Liver (tissue), 9 donors: ENCODE data around the gene VSIR. TPM values are rescaled to one million over a fixed set of nuclear protein-coding genes. Genes with fewer than 3 reads are reported as not detected.

Source experiments
- DNase-seq: peaks from one replicate; pipeline ENCODE4 v3.0.0-alpha.2; 2017; ENCODE audit warnings: low spot score
- H3K27ac ChIP-seq, 2 donors: one replicate each; pipeline ENCODE4 v1.7.0; 2013; ENCODE audit warnings: inconsistent platforms in 2 of 2, low read length in 2 of 2, control low read depth in 1 of 2, low read depth in 1 of 2, mild to moderate bottlenecking in 1 of 2
- H3K27me3 ChIP-seq, 4 donors: one replicate each; pipeline versions ENCODE4 v1.6.1 to v1.7.0; 2013; ENCODE audit warnings: low read length in 3 of 4, inconsistent platforms in 1 of 4, mild to moderate bottlenecking in 1 of 4, moderate library complexity in 1 of 4; ENCODE audit not compliant: control insufficient read depth in 4 of 4, insufficient read depth in 4 of 4
- H3K36me3 ChIP-seq, 4 donors: one replicate each; pipeline versions ENCODE4 v1.6.1 to v1.7.0; 2013; ENCODE audit warnings: low read length in 3 of 4, mild to moderate bottlenecking in 3 of 4, low read depth in 1 of 4, moderate library complexity in 1 of 4; ENCODE audit not compliant: control insufficient read depth in 4 of 4, insufficient read depth in 3 of 4
- H3K4me1 ChIP-seq, 4 donors: one replicate each; pipeline versions ENCODE4 v1.6.1 to v1.7.0; 2013; ENCODE audit warnings: low read length in 3 of 4, mild to moderate bottlenecking in 3 of 4, moderate library complexity in 1 of 4; ENCODE audit not compliant: control insufficient read depth in 4 of 4, insufficient read depth in 4 of 4
- H3K4me3 ChIP-seq, 3 donors: one replicate each; pipeline versions ENCODE4 v1.6.1 to v1.7.0; 2013; ENCODE audit warnings: low read length in 3 of 3, control low read depth in 1 of 3, low read depth in 1 of 3, mild to moderate bottlenecking in 1 of 3
- H3K9ac ChIP-seq, 2 donors: one replicate each; pipeline ENCODE4 v1.7.0; 2013; ENCODE audit warnings: low read length in 2 of 2, mild to moderate bottlenecking in 2 of 2, moderate library complexity in 2 of 2, control low read depth in 1 of 2, low read depth in 1 of 2
- H3K9me3 ChIP-seq, 4 donors: one replicate each; pipeline versions ENCODE4 v1.6.1 to v1.7.0; 2013; ENCODE audit warnings: low read length in 3 of 4; ENCODE audit not compliant: control insufficient read depth in 4 of 4
- ATF3 ChIP-seq: IDR thresholded peaks from 2 replicates; pipeline ENCODE4 v1.6.1; 2016; ENCODE audit warnings: antibody characterized with exemption
- CTCF ChIP-seq: fragments of 150-350 bp; IDR thresholded peaks from 2 replicates; pipeline ENCODE4 v1.5.1; 2017; ENCODE audit warnings: improper control_type of control experiment, low read depth, low read length; ENCODE audit not compliant: missing input control
- EGR1 ChIP-seq, 2 donors: IDR thresholded peaks; 2 replicates each; pipeline ENCODE4 v1.6.1; 2016 to 2018; ENCODE audit warnings: antibody characterized with exemption in 2 of 2, low read depth in 2 of 2
- FOXA1 ChIP-seq: IDR thresholded peaks from 2 replicates; pipeline ENCODE4 v1.6.1; 2016; ENCODE audit warnings: antibody characterized with exemption
- FOXA2 ChIP-seq: IDR thresholded peaks from 2 replicates; pipeline ENCODE4 v1.6.1; 2016; ENCODE audit warnings: antibody characterized with exemption
- GABPA ChIP-seq, 2 donors: IDR thresholded peaks in 1 of 2; conservative IDR thresholded peaks in 1 of 2; 2 replicates each; pipeline ENCODE4 v1.6.1; 2016; ENCODE audit warnings: antibody characterized with exemption in 2 of 2, mild to moderate bottlenecking in 1 of 2, moderate library complexity in 1 of 2
- HNF4A ChIP-seq, 2 donors: conservative IDR thresholded peaks; 2 replicates each; pipeline ENCODE4 v1.6.1; 2016; ENCODE audit warnings: antibody characterized with exemption in 2 of 2, mild to moderate bottlenecking in 2 of 2
- HNF4G ChIP-seq: IDR thresholded peaks from 2 replicates; pipeline ENCODE4 v1.6.1; 2016; ENCODE audit warnings: antibody characterized with exemption
- JUND ChIP-seq, 2 donors: IDR thresholded peaks; 2 replicates each; pipeline ENCODE4 v1.6.1; 2016; ENCODE audit warnings: antibody characterized with exemption in 2 of 2
- NR2F2 ChIP-seq: IDR thresholded peaks from 2 replicates; pipeline ENCODE4 v1.6.1; 2016; ENCODE audit warnings: antibody characterized with exemption
- RAD21 ChIP-seq, 2 donors: IDR thresholded peaks; 2 replicates each; pipeline ENCODE4 v1.6.1; 2016; ENCODE audit warnings: antibody characterized with exemption in 2 of 2, mild to moderate bottlenecking in 2 of 2
- REST ChIP-seq: IDR thresholded peaks from 2 replicates; pipeline ENCODE4 v1.6.1; 2016; ENCODE audit warnings: antibody characterized with exemption, mild to moderate bottlenecking
- RXRA ChIP-seq, 2 donors: IDR thresholded peaks; 2 replicates each; pipeline ENCODE4 v1.6.1; 2017 to 2018; ENCODE audit warnings: antibody characterized with exemption in 2 of 2, mild to moderate bottlenecking in 1 of 2
- SP1 ChIP-seq: IDR thresholded peaks from 2 replicates; pipeline ENCODE4 v1.6.1; 2018; ENCODE audit warnings: antibody characterized with exemption, mild to moderate bottlenecking
- TAF1 ChIP-seq: conservative IDR thresholded peaks from 2 replicates; pipeline ENCODE4 v1.6.1; 2016; ENCODE audit warnings: antibody characterized with exemption, mild to moderate bottlenecking
- YY1 ChIP-seq: IDR thresholded peaks from 2 replicates; pipeline ENCODE4 v1.6.1; 2016; ENCODE audit warnings: antibody characterized with exemption, mild to moderate bottlenecking
- ZBTB33 ChIP-seq: IDR thresholded peaks from 2 replicates; pipeline ENCODE4 v1.6.1; 2016; ENCODE audit warnings: antibody characterized with exemption
- WGBS: extraction: QIAGEN DNeasy Blood & Tissue Kit; methylation state at CpG from one replicate; pipeline ENCODE4 v1.1.7; 2013; 5-methylcytosine and 5-hydroxymethylcytosine counted together
- polyA plus RNA-seq, 2 donors: library from polyadenylated mRNA; stranded (reverse) in 1 of 2; unstranded in 1 of 2; fragments of 200-250 nt in 1 of 2; fragments of >200 nt in 1 of 2; fragmentation: Nextera tagmentation in 1 of 2; extraction: Ambion mirVana in 1 of 2; gene quantifications; one replicate each; pipeline versions ENCODE4 v1.2.1 to v1.2.3, GENCODE V29; 2013 to 2015
- total RNA-seq, 2 donors: library from RNA; depleted of rRNA; stranded (reverse); fragments of >200 nt; gene quantifications; one replicate each; pipeline ENCODE4 v1.2.3, GENCODE V29; 2014
- TF ChIP-seq, protein P1 (sequence below): IDR thresholded peaks from 2 replicates; pipeline ENCODE4 v1.6.1; 2016; ENCODE audit warnings: antibody characterized with exemption
- donor health status: healthy.
- donor health status: healthy.
- donor health status: healthy.
- donor health status: healthy.
- donor health status: healthy.

Gene VSIR
- total and polyA plus RNA-seq, 4 donors = 7.2 to 12.2 (median 10.8) TPM

GRCh38 chr10:71721313-71721712 is 52.0 kb downstream of the VSIR start:
- TF ChIP-seq RAD21 (IDR thresholded peaks at IDR 0.05) (no peak), ZBTB33 (no peak), HNF4A (conservative IDR thresholded peaks at IDR 0.05) (no peak), SP1 (no peak), TAF1 (no peak)
- Histone ChIP-seq H3K27me3 (no peaks in the 10 kb centered on the region), H3K4me1 (no peaks in the 10 kb centered on the region), H3K36me3 (no peaks in the 10 kb centered on the region), H3K9me3 (no peaks in the 10 kb centered on the region), H3K27ac (no peak overlapping the region), H3K4me3 (no peak overlapping the region), H3K9ac (no peak overlapping the region)
- 93% methylated on average over 6 of the region's 6 CpGs for WGBS
- DNase-seq = no peak

GRCh38 chr10:71720288-71720687 is 53.0 kb downstream of the VSIR start:
- Histone ChIP-seq H3K9me3 (no peaks in the 10 kb centered on the region), H3K36me3 (no peaks in the 10 kb centered on the region), H3K4me3 (no peak overlapping the region), H3K9ac (no peak overlapping the region), H3K4me1 (no peaks in the 10 kb centered on the region), H3K27ac (no peak overlapping the region), H3K27me3 (no peaks in the 10 kb centered on the region)
- no peak for DNase-seq
- no peak for TF ChIP-seq GABPA (IDR thresholded peaks at IDR 0.05 in 1 of 2, conservative IDR thresholded peaks at IDR 0.05 in 1 of 2)
- no peak for TF ChIP-seq YY1
- TF ChIP-seq HNF4G = no peak
- no peak for TF ChIP-seq FOXA2
- TF ChIP-seq CTCF = no peak
- TF ChIP-seq EGR1 (IDR thresholded peaks at IDR 0.05; ENCODE audit: low read depth in 2 of 2) = no peak
- no peak for TF ChIP-seq NR2F2
- no peak for TF ChIP-seq HNF4A (conservative IDR thresholded peaks at IDR 0.05)
- TF ChIP-seq REST = no peak
- no peak for TF ChIP-seq TAF1
- TF ChIP-seq ZBTB33 = no peak
- no peak for TF ChIP-seq JUND (IDR thresholded peaks at IDR 0.05)
- TF ChIP-seq, protein P1, sequence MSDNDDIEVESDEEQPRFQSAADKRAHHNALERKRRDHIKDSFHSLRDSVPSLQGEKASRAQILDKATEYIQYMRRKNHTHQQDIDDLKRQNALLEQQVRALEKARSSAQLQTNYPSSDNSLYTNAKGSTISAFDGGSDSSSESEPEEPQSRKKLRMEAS = no peak
- TF ChIP-seq SP1 = no peak
- TF ChIP-seq RXRA (IDR thresholded peaks at IDR 0.05) = no peak
- TF ChIP-seq RAD21 (IDR thresholded peaks at IDR 0.05) = no peak
- TF ChIP-seq FOXA1 = no peak
- no peak for TF ChIP-seq ATF3
- 81% methylated on average over 4 of the region's 4 CpGs for WGBS
